GM21526 (cell line): ENCODE measurements around the gene GPRC5C.

ENCODE experiments used
- ATAC-seq: cut with Tn5 transposase; IDR thresholded peaks from one replicate; pipeline ENCODE4 v1.9.1; 2021; ENCODE audit warnings: moderate library complexity; ENCODE audit not compliant: unreplicated experiment, low FRiP score

The GPRC5C gene, protein sequence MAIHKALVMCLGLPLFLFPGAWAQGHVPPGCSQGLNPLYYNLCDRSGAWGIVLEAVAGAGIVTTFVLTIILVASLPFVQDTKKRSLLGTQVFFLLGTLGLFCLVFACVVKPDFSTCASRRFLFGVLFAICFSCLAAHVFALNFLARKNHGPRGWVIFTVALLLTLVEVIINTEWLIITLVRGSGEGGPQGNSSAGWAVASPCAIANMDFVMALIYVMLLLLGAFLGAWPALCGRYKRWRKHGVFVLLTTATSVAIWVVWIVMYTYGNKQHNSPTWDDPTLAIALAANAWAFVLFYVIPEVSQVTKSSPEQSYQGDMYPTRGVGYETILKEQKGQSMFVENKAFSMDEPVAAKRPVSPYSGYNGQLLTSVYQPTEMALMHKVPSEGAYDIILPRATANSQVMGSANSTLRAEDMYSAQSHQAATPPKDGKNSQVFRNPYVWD

DNA sequence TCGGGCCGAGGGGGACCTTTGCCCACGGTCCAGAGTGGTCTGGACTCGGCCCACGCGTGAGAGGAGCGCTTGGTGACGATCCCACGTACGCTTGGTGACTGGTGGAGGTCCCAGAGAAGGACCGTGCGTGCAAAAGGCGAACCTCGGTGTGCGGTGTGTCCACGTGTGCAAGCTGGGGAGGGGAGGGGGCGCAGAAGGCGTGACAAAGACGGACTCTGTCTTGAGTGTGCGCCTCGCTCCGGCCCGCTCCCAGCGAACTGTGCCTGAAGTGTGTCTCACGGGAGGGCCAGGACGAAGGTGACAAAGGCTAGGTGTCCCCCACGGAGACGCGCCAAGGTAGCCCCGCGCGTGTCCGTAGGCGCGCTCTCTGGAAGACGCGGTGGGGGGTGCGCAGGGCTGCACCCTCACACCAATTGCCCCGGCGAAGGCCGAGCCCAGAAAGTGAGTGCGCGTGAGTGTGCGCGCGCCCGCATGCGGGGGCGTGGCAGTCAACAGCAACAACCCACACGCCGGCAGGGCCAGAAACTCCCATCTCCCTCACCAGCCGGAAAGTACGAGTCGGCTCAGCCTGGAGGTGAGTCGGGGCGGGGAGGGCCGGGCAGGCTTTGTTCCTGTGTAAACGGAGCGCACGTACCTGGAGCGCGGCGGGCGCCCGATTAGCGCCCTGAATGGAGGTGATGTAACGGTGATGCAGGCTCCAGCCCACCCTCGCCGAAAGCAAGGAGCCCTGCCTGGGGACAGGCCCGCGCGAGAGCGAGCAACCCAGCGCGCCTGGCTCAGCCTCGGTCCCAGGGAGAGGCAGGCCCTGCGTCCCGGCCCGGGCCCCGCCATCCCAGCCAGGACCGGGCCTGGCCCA lies at the start of gene GPRC5C:
TSS of gene GPRC5C (plus strand) at position 521 of the 856 bp plus-strand sequence. CDS start 7,689 bp downstream, outside the sequence.
- ATAC-seq, result no peak

DNA sequence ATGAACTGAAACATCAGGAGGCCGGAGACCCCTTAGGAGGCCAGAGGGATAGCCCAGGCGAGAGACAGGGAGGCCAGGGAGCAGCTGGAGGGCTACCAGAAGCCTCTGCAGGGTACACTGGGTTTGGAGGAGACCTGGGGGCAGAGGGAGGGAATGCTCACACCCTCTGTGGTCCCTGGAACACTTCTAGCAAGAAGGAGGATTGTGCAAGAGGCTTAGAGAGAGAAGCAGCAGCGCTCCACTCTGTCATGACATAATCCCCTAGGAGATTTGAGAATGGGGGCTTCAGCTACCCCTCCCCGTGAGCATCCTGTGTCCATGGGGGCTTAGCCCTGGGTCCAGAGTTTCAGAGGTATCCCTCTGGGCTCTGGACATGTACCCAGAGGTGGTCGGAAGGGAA lies 48.7 kb upstream of the GPRC5C start:
- ATAC-seq, result no peak

DNA sequence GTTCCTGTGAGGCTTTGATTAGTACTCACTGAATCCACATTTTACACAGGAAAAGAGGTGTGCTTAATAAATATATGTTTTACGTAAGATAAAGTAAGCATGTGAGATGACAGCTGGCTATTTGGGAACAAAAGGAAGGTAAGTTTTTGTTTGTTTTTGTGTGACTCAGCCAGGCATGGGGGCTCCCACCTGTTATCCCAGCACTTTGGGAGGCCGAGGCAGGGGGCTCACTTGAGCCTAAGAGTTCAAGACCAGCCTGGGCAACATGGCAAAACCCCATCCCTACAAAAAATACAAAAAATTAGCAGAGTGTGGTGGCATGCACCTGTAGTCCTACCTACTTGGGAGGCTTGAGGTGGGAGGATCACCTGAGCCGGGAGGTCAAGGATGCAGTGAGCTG lies 46.7 kb upstream of the GPRC5C start:
- no peak for ATAC-seq

DNA sequence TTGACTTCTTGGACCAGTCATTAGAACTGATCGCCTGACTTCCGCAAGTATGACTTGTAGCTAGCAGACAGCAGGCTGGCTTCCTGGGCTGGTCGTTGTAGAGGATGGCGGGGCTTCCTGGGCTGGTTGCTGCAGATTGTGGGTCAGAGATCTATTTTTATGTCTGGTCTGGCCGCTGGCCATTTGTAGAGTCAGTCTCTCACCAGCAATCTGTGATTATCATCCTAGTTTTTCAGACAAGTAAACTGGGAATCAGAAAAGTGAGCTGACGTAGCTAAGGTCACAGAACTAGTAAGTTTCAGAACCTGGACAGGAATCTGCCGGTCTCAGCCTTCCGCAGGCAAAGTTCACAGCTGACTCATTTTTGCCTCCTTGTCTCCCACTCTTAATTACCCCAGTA lies 45.5 kb upstream of the GPRC5C start:
- no peak for ATAC-seq

DNA sequence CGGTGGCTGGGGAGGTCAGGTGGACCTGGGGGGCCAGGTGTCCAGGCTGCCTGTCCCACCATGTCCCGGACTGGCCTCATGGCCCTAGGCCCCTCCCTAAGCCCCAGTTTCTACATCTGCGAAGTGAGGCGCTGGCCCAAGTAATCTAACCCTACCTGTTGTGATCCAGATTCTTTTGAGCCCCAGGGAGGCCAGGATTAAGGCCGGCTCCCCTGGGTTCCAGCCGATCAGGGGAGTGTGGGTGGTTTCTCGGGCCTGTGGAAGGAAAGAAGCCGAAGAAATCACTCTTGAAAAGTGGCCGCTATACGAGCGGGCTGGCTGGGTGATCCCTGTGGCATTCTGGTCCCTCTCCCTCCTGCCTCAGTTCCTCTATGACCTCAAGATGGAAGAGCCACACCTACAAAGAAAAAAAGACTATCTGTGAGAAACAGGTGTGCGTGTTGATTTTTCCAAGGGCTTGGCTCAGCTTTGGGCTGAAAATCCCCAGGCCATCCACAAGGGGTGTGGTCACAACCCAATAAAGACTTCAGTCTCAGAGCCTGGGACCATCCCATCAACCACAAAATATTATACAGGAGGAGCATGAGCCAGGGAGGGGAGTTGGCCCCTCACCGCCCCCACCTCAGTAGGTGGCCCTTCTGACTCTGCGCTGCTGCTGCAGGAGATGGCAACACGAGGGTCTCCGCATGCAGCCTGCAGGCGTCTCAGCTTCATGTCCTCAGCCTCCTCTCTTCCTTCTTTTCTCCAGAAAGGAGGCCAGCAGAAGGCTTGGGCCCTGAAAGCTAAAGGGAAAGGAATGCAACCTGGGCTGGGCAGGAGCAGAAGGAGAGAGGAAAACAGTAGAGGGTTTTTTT lies 44.3 kb upstream of the GPRC5C start:
- no peak for ATAC-seq

DNA sequence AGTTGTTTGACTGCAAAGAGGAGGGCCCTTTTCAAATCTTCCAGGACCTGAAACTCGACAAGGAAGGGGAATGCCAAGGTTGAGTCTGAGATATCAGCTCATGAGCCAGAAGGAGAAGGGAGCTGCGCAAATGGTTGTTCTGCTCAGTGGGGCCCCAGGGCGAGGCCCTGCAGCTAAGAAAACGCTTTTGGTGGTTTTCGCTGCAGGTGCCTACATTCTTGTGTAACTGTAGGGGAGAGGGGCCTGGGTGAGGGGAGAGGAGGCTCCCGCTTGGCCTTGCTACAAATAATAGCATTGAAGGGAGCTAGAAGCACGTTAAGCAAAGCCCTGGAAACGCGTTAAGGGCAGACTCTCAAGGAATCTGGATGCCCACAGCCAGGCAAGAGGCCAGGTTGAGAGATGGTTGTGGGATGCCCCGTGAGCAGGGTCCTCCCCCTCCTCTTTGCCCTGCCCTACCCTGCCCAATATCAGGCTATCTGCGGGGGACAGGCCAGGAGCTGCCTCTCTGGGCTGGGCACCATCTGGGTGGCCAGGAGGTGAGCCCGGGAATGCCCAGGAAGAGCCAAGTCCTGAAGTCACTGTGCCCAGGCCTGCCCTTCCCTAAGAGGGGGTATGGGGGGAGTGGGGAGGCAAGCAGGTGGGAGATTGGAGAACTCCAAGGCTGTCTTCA lies 42.7 kb upstream of the GPRC5C start:
- no peak for ATAC-seq

DNA sequence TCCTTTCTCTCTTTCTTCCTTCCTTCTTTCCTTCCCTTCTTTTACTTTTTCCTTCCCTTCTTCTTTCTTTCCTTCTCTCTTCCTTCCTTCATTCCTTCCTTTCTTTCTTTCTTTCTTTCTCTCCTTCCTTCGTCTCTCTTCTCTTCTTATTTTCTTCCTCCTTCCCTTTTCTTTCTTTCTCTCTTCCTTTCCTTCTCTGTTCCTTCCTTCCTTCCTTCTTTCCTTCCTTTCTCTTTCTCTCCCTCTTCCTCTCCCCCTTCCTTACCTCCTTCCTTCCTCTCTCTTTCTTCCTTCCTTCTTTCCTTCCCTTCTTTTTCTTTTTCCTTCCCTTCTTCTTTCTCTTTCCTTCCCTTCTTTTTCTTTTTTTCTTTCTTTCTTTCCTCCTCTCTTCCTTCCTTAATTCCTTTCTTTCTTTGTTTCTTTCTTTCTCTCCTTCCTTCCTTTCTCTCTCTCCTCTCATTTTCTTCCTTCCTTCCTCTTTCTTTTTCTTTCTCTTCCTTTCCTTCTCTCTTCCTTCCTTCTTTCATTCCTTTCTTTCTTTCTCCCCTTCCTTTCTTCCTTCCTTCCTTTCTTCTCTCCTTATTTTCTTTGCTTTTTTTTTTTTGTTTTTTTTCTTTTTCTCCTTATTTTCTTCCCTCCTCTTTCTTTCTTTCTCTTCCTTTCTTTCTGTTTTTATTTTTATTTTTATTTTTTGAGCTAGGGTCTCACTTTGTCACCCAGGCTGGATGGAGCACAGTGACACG lies 41.8 kb upstream of the GPRC5C start:
- ATAC-seq, result no peak

DNA sequence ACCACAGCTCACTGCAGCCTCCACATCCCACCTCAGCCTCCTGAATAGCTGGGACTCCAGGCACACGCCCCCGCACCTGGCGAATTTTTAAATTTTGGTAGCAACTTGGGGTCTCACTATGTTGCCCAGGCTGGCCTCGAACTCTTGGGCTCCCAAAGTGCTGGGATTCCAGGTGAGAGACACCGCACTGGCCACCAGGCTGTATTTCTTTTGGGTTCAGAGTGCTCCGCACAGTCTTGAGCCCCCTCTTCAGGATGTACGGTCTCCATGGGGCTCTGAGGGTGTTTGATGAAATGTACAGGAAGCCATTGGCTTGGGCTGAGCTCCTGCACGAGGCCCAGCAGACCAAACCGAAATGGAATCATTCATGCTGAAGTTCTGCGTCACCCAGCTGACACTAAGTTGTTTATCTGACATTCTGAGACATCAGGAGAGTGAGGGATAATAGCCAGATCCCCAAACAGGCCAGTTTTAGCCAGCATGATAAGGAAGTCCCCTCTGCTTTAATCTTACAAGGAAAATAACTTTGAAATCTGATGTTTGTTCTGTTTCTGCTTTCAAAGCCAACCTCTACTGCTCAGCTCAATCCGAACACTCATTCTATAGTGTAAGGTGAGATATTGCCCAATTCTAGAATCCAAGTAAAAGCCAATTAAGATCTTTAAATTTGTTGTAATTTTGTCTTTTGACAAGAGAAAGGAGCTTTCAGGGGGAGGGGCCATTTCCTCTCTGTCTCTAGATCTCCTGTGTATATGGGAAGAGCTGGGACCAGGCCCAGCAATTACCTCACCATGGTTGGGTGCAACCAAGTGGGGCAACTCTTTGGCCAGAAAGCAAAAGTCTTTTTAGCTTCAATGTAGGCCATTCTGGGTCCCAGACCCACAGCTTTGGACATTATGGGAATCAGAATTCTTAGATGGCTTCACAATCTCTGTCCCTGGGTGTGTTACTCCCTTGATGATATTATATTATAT lies 40.9 kb upstream of the GPRC5C start:
- ATAC-seq, result no peak

DNA sequence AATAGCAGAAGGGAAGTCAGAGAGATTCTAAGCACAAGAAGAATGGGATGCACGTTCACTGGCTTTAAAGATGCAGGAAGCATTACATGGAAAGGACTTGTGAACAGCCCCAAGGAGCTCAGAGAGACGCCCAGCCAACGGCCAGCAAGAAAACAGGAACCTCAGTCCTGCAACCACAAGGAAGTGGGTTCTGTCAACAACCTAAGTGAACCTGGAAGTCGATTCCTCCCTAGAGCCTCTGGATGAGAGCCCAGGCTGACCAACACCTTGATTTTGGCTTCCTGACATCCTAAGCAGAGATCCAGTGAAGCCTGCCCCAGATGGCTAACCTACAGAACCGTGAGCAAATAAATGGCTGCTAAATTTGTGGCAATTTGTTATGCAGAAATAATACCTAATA lies 40.1 kb upstream of the GPRC5C start:
- no peak for ATAC-seq

DNA sequence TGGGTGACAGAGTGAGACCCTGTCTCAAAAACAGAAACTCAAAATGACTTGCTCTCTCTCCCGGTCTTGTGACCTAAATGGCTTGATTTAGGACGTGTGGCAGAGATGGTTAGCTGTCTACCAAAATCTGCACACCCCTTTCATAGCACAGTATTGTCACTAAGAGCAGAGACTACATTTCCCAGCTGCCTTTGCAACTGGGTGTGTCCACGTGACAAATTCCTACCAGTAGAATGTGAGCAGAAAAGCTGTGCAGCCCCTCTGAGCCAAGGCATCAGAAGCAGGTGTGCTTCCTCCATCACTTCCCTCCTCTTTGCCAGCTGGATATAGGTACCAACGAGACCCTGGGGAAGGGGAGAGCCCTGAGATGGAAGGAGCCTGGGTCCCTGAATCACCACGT lies 39.0 kb upstream of the GPRC5C start:
- no peak for ATAC-seq

DNA sequence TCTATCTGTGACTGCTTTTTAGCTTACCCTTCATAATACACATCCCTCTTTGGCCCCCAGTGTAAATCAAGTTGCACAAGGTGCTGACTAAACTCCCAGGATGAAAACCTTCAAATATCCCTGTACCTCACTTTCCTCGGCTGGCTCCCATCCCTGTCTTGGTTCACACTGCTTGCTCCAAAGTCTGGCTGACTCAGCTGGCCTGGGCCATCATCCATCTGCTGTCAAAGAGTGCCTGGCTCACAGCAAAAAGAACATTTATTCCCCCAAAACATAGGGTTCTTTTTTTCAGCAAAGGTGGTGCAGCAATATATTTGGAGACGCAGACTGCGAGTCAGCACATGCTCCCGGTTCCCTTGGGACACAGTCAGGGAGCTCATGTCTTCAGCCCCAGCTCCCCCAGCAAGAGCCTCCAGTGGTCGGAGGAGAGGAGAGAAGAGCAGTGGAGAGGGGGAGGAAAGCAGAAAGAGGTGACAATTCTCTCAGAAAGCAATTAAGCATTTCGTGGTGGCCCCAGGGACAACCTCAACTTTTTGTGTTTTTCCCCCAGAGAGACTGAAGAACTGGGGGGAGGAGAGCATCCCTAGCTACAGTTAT lies 38.4 kb upstream of the GPRC5C start:
- ATAC-seq, result no peak

DNA sequence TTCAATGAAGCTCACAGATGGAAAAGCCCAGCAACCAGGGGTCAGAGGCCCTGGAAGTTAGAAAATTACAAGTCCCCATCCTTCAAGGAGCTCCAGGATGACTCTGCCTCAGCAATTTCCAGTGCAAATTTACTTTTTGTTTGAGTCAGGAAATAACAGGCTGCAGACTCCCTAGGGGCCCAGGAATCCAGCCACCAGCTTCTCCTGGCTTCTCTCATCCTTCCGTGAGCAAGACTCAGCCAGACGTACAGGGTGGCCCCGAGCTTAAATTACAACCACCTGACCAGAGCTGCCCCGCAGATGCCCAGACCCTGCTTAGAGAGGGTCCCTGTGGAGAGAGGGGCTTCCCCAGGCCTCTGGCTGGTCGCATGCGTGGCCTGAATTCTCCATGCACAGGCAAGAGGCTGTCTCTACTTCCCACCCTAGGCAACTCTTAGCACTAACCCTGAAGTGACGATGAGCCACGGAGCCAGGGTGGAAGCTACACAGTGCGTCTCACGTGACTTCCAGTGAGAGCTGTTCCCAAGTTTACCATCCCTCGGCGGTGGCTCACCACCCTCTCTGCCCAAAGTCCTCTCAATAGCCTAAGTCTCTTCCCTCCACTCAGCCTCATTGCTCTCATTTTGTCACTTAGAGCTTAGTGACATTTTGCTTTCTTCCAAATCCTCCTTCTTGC lies 37.5 kb upstream of the GPRC5C start:
- no peak for ATAC-seq

DNA sequence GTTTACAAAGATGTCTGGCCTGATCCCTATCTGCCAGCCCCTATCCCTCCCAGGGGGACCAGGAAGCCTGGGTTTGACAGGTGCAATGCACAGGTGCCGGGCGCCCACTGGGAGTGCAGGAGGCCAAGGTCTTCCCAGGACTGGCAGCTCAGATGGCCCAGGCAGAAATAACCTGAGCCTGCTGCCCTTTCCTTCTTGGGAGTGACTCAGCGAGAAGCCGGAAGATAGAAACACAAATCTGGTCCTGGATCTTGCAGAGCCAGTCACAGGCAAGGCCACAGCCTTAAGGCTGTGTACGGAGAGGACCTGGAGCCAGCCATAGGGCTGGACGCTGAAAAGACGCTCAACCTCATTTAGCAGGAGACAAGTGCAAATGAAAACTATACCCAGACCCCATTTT lies 36.9 kb upstream of the GPRC5C start:
- no peak for ATAC-seq

DNA sequence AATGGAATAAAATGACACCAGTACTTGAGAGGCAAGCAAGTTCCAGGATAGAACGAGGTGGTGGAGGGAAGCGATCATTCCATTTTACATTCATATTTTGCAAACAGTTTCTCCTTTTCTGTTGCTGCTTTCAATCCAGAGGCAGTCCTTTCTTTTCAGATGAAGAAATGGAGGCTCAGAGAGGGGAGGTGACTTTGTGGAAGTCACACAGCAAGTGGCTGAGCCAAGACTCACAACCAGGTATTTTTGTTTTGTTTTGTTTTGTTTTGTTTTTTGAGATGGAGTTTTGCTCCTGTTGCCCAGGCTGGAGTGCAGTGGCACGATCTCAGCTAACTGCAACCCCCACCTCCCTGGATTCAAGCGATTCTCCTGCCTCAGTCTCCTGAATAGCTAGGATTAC lies 35.3 kb upstream of the GPRC5C start:
- no peak for ATAC-seq

DNA sequence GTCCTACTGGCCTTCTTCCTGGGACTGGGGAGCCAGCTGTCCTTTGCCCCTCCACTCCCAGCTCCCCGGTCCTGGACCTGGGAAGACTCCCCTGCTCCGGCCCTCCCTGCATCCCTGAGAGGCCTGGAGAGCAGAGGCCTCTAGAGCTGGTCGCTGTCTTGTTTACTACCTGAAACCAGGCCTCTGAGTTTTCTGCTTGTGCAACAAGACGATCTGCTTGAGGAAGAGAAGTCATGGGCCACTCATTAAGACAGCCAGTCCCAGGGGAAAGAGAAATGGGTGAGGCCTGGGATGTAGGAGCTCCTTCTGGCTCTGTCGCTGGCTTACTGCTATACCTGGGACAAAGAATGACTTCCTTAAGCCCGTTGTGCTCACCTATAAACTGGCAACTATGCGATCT lies 29.8 kb upstream of the GPRC5C start:
- ATAC-seq, result no peak

DNA sequence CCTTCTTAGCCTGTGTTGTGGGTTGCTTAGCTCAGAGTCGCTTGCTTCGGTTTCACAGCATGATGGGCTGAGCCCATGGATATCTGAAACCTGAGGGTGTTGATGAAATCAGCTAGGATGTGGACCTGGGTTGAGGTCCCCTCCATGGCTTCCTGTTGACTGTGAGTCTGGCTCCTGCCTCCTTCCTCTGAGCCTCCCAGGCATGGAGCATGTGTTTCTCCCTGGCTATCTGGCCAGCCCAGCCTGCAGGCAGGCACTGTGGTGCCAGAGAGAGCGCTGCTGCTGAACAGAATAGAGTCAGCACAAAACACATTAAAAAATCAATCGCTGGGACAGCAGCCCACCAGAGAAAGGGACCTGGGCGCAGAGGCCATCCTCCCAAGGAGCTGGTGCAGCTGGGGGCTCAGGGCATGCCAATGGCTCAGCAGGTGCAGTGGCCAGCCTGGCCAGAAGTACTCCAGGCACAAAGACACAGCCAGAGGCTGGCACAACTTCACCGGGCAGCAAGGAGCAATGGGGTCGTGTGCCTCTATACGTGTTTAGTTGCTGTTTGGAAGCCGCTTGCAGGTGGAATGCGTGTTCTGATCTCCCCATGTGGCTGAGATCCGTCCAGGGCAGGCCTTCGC lies 28.3 kb upstream of the GPRC5C start:
- ATAC-seq, result no peak

DNA sequence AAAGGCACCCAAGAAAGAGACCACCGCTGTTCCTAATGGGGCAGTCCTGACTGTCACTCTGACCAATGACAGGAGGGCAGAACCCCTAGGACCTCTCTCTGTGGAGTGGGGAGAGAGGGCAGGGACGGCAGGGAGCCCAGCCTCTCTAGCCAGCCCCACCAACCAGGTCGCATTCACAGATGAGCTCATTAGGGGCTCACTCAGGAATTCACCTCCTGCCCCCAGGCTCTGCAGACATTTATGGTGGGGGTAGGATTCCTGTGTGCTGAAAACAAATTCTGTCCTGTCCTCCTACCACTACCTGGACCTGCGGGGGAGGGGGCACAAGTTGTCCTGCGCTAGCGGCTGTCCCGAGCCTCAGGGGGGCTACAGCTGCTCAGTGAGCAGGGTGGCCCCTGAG lies 27.7 kb upstream of the GPRC5C start:
- ATAC-seq, result no peak
